ENCODE results near the gene BTNL9. TPM values are rescaled to one million over a fixed set of nuclear protein-coding genes. Genes with fewer than 3 reads are reported as not detected.

The BTNL9 gene
- total RNA-seq, 1 experiment from 2014 or later, result 0.96 TPM

DNA sequence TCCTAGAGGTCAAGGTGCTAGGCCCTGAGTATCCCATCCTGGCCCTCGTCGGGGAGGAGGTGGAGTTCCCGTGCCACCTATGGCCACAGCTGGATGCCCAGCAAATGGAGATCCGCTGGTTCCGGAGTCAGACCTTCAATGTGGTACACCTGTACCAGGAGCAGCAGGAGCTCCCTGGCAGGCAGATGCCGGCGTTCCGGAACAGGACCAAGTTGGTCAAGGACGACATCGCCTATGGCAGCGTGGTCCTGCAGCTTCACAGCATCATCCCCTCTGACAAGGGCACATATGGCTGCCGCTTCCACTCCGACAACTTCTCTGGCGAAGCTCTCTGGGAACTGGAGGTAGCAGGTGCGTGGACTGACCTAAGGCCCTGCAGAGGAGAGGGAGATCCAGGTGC, 7.9 kb downstream of the BTNL9 start:
- Mint-ChIP-seq H3K27ac (no peak overlapping the region), H3K27me3 (ENCODE audit: low read depth) (peaks cover 38% of the 10 kb centered on the region), H3K9me3 (peaks cover 2 to 4% of the 10 kb centered on the region in 2 experiments; a peak in 3 of 5 replicates), H3K4me3 (no peak overlapping the region), H3K4me1 (peaks cover 5 to 6% of the 10 kb centered on the region in 2 experiments; a peak in 3 of 4 replicates), H3K36me3 (ENCODE audit: insufficient read depth in 1 of 3, low read depth in 3 of 3) (no peaks in the 10 kb centered on the region)
- H3K56ac ChIP-seq (ENCODE audit: insufficient read length, low read depth, low read length), result no peak overlapping the region
- no peak overlapping the region for H4K5ac ChIP-seq (ENCODE audit: insufficient read length, low read depth, low read length)
- H3K4me1 ChIP-seq (ENCODE audit: insufficient read depth, low read length), result no peaks in the 10 kb centered on the region
- H3K14ac ChIP-seq (ENCODE audit: insufficient read depth, low read length), result no peak overlapping the region
- H2BK20ac ChIP-seq (ENCODE audit: low read depth, low read length, poor library complexity, severe bottlenecking), result no peak overlapping the region
- no peak overlapping the region for H3K27ac ChIP-seq (ENCODE audit: insufficient read length, low read depth, low read length)
- H3K18ac ChIP-seq (ENCODE audit: insufficient read length, low read depth, low read length), result no peak overlapping the region
- no peak overlapping the region for H2BK120ac ChIP-seq (ENCODE audit: low read depth, low read length, poor library complexity, severe bottlenecking)
- H3K9ac ChIP-seq (ENCODE audit: extremely low read depth, insufficient read length, low read length), result no peak overlapping the region
- H3K23me2 ChIP-seq (ENCODE audit: insufficient read length, low read depth, low read length, poor library complexity, severe bottlenecking), result peaks cover 4% of the 10 kb centered on the region
- H2BK5ac ChIP-seq (ENCODE audit: insufficient read length, low read length), result no peak overlapping the region
- H2AK5ac ChIP-seq (ENCODE audit: insufficient read length, low read length), result no peak overlapping the region
- no peak overlapping the region for H2BK12ac ChIP-seq (ENCODE audit: insufficient read length, low read depth, low read length)
- H2AFZ ChIP-seq (ENCODE audit: low read length), result no peak overlapping the region
- H3K23ac ChIP-seq (ENCODE audit: insufficient read length, low read depth, low read length), result no peak overlapping the region
- DNase-seq, result no peak
- no peak overlapping the region for H3K4me2 ChIP-seq (ENCODE audit: insufficient read depth, insufficient read length, low read length)
- no peak overlapping the region for H4K8ac ChIP-seq (replicated peaks; ENCODE audit: insufficient read length, low read depth, low read length)
- TF ChIP-seq, protein P1, sequence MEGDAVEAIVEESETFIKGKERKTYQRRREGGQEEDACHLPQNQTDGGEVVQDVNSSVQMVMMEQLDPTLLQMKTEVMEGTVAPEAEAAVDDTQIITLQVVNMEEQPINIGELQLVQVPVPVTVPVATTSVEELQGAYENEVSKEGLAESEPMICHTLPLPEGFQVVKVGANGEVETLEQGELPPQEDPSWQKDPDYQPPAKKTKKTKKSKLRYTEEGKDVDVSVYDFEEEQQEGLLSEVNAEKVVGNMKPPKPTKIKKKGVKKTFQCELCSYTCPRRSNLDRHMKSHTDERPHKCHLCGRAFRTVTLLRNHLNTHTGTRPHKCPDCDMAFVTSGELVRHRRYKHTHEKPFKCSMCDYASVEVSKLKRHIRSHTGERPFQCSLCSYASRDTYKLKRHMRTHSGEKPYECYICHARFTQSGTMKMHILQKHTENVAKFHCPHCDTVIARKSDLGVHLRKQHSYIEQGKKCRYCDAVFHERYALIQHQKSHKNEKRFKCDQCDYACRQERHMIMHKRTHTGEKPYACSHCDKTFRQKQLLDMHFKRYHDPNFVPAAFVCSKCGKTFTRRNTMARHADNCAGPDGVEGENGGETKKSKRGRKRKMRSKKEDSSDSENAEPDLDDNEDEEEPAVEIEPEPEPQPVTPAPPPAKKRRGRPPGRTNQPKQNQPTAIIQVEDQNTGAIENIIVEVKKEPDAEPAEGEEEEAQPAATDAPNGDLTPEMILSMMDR (conservative IDR thresholded peaks at IDR 0.05), result no peak
- no peak overlapping the region for H3T11ph ChIP-seq (ENCODE audit: low read length)
- no peaks in the 10 kb centered on the region for H4K20me1 ChIP-seq (ENCODE audit: control insufficient read depth, insufficient read depth, insufficient read length)
- H3K79me2 ChIP-seq (ENCODE audit: insufficient read depth, low read length), result no peaks in the 10 kb centered on the region
- no peak overlapping the region for H2BK15ac ChIP-seq (ENCODE audit: low read depth, low read length)
- H3K9me3 ChIP-seq (ENCODE audit: control insufficient read depth, low read depth, low read length), result no peaks in the 10 kb centered on the region
- no peak overlapping the region for H3K4ac ChIP-seq (ENCODE audit: low read depth, low read length)
- no CpG with 5 or more reads among the region's 15 CpGs for WGBS (ENCODE audit: extremely low coverage, insufficient read length, low lambda C conversion rate)
- peaks cover 12% of the 10 kb centered on the region; the same call in 1 of the 2 replicates for H3K27me3 ChIP-seq (ENCODE audit: insufficient read depth, low read length)
- no peak overlapping the region for H4K91ac ChIP-seq (ENCODE audit: insufficient read length, low read depth, low read length)
- H3K79me1 ChIP-seq (ENCODE audit: insufficient read depth, low read depth, low read length, poor library complexity, severe bottlenecking), result no peaks in the 10 kb centered on the region
